SU-DHL-6 (cell line): Measurements from ENCODE around the gene PRKAR1B.

ENCODE experiments used
- H2AFZ ChIP-seq: fragments of 200-600 bp; sonication (generic); 2 replicates; pipeline ENCODE4 v1.6.1; 2014; ENCODE audit warnings: low read depth, mild to moderate bottlenecking, moderate library complexity, mixed read lengths, antibody characterized with exemption, low read length; ENCODE audit not compliant: severe bottlenecking
- H3F3A ChIP-seq: fragments of 200-600 bp; shearing (Covaris generic); 2 replicates; pipeline ENCODE4 v1.6.0; 2016; ENCODE audit warnings: antibody characterized with exemption, mild to moderate bottlenecking; ENCODE audit not compliant: insufficient read depth
- H3K27ac ChIP-seq: fragments of 200-600 bp; sonication (generic); 2 replicates; pipeline ENCODE4 v1.5.1; 2016; ENCODE audit warnings: low read depth, mild to moderate bottlenecking, low read length, moderate library complexity, mixed read lengths
- H3K27me3 ChIP-seq: fragments of 200-600 bp; sonication (generic), shearing (Covaris generic); 2 replicates; pipeline ENCODE4 v1.6.0; 2014; ENCODE audit warnings: mild to moderate bottlenecking, low read length
- H3K36me3 ChIP-seq: fragments of 200-600 bp; sonication (generic); 2 replicates; pipeline ENCODE4 v1.6.1; 2014; ENCODE audit warnings: mild to moderate bottlenecking, low read length, mixed read lengths
- H3K4me2 ChIP-seq: fragments of 300-600, 200-600 bp; shearing (Covaris generic), sonication (generic); 2 replicates; pipeline ENCODE4 v1.6.0; 2014; ENCODE audit warnings: low read length, low read depth, mild to moderate bottlenecking; ENCODE audit not compliant: poor library complexity, severe bottlenecking
- H3K4me3 ChIP-seq: fragments of 200-600 bp; sonication (generic); 2 replicates; pipeline ENCODE4 v1.5.1; 2014; ENCODE audit warnings: antibody characterized with exemption, low read length, mild to moderate bottlenecking, mixed read lengths; ENCODE audit not compliant: insufficient read depth, poor library complexity, severe bottlenecking
- H3K79me2 ChIP-seq: fragments of 200-600 bp; sonication (generic); 2 replicates; pipeline ENCODE4 v1.6.1; 2014; ENCODE audit warnings: mild to moderate bottlenecking, low read length, moderate library complexity; ENCODE audit not compliant: insufficient read depth
- H3K9ac ChIP-seq: fragments of 200-600 bp; sonication (generic); 2 replicates; pipeline ENCODE4 v1.7.0; 2014; ENCODE audit warnings: mild to moderate bottlenecking, low read length
- H3K9me2 ChIP-seq: fragments of 200-600 bp; sonication (generic); replicated peaks from 2 replicates; pipeline ENCODE4 v1.6.1; 2014; ENCODE audit warnings: low read length; ENCODE audit not compliant: insufficient read depth
- H3K9me3 ChIP-seq: fragments of 200-600 bp; sonication (generic); 2 replicates; pipeline ENCODE4 v1.6.1; 2014; ENCODE audit warnings: low read length, mixed read lengths; ENCODE audit not compliant: insufficient read depth
- H4K20me1 ChIP-seq: fragments of 200-600 bp; sonication (generic); 2 replicates; pipeline ENCODE4 v1.6.1; 2014; ENCODE audit warnings: low read depth, mild to moderate bottlenecking, antibody characterized with exemption, low read length, moderate library complexity, mixed read lengths
- EZH2phosphoT487 ChIP-seq: fragments of 200-600 bp; sonication (generic), shearing (Covaris generic); conservative IDR thresholded peaks from 2 replicates; pipeline ENCODE4 v1.6.1; 2018; ENCODE audit warnings: mild to moderate bottlenecking, antibody characterized with exemption, low read length, moderate library complexity, mixed read lengths
- TF ChIP-seq, protein P1 (sequence below): fragments of 200-600 bp; sonication (generic); IDR thresholded peaks from one replicate; pipeline ENCODE4 v1.5.1; 2017; ENCODE audit warnings: antibody characterized with exemption, mild to moderate bottlenecking, low read length, moderate library complexity; ENCODE audit not compliant: insufficient read depth, poor library complexity, severe bottlenecking

The PRKAR1B gene

DNA sequence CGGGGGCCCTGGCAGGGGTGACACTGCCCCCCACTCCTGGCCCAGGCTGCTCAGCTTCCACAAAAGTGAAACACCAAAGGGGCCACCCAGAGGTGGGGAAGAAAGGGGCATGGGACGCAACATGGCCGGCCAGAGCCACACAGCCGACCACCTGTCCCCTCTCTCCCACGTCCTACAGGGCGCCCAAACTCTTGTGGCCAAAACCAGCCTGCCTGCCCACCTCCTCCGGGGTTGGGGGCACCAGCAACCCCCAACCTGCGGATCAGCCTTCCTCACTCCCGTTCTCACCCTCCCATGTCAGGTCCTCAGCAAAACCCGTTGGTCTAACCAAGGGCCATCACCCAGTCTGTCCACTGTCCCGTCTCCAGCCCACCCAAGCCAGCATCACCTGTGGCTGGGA, 80.1 kb downstream of the PRKAR1B start:
- no peaks in the 10 kb centered on the region for H3K27me3 ChIP-seq
- H2AFZ ChIP-seq = no peak overlapping the region

GRCh38 chr7:646487-646886, 80.6 kb downstream of the PRKAR1B start:
- no peaks in the 10 kb centered on the region for H3K79me2 ChIP-seq
- no peaks in the 10 kb centered on the region for H4K20me1 ChIP-seq
- H3K4me2 ChIP-seq = no peak overlapping the region
- no peaks in the 10 kb centered on the region for H3K9me3 ChIP-seq
- no peaks in the 10 kb centered on the region for H3K36me3 ChIP-seq
- H3F3A ChIP-seq = no peaks in the 10 kb centered on the region
- H3K27ac ChIP-seq = no peak overlapping the region
- no peaks in the 10 kb centered on the region for H3K9me2 ChIP-seq
- H3K4me3 ChIP-seq = no peak overlapping the region
- no peak overlapping the region for H3K9ac ChIP-seq
- TF ChIP-seq EZH2phosphoT487 = no peak
- TF ChIP-seq, protein P1, sequence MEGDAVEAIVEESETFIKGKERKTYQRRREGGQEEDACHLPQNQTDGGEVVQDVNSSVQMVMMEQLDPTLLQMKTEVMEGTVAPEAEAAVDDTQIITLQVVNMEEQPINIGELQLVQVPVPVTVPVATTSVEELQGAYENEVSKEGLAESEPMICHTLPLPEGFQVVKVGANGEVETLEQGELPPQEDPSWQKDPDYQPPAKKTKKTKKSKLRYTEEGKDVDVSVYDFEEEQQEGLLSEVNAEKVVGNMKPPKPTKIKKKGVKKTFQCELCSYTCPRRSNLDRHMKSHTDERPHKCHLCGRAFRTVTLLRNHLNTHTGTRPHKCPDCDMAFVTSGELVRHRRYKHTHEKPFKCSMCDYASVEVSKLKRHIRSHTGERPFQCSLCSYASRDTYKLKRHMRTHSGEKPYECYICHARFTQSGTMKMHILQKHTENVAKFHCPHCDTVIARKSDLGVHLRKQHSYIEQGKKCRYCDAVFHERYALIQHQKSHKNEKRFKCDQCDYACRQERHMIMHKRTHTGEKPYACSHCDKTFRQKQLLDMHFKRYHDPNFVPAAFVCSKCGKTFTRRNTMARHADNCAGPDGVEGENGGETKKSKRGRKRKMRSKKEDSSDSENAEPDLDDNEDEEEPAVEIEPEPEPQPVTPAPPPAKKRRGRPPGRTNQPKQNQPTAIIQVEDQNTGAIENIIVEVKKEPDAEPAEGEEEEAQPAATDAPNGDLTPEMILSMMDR = no peak
- H3K27me3 ChIP-seq = no peaks in the 10 kb centered on the region
- no peak overlapping the region for H2AFZ ChIP-seq

More for the DNA sequence above, 80.1 kb downstream of the PRKAR1B start:
- Histone ChIP-seq H3K4me3 (no peak overlapping the region), H3F3A (no peaks in the 10 kb centered on the region), H3K27ac (no peak overlapping the region), H3K9ac (no peak overlapping the region), H3K36me3 (no peaks in the 10 kb centered on the region), H3K9me3 (no peaks in the 10 kb centered on the region), H3K9me2 (no peaks in the 10 kb centered on the region), H3K79me2 (no peaks in the 10 kb centered on the region), H3K4me2 (no peak overlapping the region), H4K20me1 (no peaks in the 10 kb centered on the region)
- TF ChIP-seq EZH2phosphoT487 = no peak
- TF ChIP-seq, protein P1 = no peak

GRCh38 chr7:645606-646005, 81.5 kb downstream of the PRKAR1B start:
- no peaks in the 10 kb centered on the region for H3F3A ChIP-seq
- H3K79me2 ChIP-seq = no peaks in the 10 kb centered on the region
- no peak overlapping the region for H3K4me3 ChIP-seq
- no peaks in the 10 kb centered on the region for H3K9me3 ChIP-seq
- H2AFZ ChIP-seq = no peak overlapping the region
- H3K4me2 ChIP-seq = no peak overlapping the region
- no peaks in the 10 kb centered on the region for H3K36me3 ChIP-seq
- H3K9ac ChIP-seq = no peak overlapping the region
- no peaks in the 10 kb centered on the region for H3K9me2 ChIP-seq
- H3K27me3 ChIP-seq = no peaks in the 10 kb centered on the region
- H4K20me1 ChIP-seq = no peaks in the 10 kb centered on the region
- TF ChIP-seq, protein P1 = no peak
- no peak for TF ChIP-seq EZH2phosphoT487
- H3K27ac ChIP-seq = no peak overlapping the region
